Stimulated activated CD8-positive, alpha-beta memory T cell treated with anti-CD3 and anti-CD28 coated beads, Interleukin-15, amount 100 ng/mL, for 24 hours (primary cell): ENCODE measurements around the gene ANGPTL2.

ENCODE experiments used
- DNase-seq: peaks from one replicate; pipeline ENCODE4 v3.0.0-alpha.2; 2020; ENCODE audit warnings: low read depth

Gene ANGPTL2

DNA sequence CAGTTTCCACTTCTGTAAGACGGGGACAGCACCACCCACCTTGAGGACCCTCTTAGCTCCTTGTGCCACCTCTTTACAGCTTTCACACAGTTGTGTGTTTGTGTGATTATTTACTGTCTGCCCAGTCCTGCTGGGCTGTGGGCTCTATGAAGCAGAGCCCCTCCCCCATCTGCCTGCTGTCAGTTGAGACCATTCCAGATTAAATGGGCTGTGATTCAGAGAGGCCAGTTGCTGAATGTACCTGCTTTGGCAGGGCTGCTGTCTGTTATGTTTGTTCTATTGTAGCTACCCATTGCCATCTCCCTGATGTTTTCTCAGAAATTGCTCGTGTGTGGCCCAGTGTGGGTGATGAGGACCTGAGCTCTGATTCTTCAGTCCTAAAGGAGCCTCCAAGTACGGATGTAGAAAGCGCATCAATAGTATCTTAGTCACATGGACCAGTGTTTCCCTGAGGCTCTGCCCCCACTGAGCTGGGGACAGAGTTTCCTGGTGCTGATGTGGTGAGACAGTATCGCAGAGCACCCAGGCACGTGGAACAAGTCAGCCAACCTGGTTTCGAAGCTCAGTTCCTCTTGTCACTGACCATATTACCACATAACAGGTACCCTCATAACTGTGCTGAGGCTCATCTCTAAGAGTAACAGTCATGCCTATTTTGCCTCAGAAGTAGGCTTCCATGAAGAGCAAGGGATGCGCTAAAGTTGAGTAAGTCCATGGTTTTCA is 3.7 kb downstream of the ANGPTL2 start:
- DNase-seq, result no peak

DNA sequence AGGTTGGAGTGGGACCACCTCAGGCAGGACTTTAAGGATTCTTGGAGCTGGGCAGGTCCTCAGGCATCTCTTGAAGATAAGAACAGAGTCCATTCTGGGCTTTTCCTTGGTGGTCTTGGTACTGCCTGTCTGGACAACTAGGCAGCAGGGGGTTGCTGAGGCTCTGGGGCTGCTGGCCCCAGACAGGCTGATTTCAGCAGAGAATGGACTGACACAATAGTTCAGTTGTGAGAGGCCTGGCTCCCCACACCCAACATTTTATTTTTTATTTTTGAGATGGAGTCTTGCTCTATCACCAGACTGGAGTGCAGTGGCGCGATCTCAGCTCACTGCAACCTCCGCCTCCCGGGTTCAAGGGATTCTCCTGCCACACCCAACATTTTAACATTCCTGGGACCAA is 4.6 kb downstream of the ANGPTL2 start:
- DNase-seq, result no peak

DNA sequence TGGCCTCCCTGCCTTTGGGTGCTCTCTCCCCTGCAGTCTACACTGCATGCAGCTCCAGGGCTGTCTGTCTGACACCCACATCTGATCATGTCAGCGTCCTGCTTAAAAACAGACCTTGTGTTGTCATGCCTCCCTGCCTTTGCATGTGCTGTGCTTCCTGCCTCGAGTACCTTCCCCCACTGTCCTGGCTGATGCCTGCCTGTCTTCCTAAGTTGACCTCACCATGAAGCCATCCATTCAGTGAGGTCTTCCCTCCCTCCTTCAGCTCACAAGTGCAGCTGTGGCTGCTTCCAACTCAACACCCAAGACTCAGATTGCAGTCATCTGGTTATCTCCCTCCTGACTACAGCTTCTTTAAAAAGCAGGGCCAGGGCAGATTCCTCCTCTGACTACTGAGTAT is 5.5 kb downstream of the ANGPTL2 start:
- no peak for DNase-seq

DNA sequence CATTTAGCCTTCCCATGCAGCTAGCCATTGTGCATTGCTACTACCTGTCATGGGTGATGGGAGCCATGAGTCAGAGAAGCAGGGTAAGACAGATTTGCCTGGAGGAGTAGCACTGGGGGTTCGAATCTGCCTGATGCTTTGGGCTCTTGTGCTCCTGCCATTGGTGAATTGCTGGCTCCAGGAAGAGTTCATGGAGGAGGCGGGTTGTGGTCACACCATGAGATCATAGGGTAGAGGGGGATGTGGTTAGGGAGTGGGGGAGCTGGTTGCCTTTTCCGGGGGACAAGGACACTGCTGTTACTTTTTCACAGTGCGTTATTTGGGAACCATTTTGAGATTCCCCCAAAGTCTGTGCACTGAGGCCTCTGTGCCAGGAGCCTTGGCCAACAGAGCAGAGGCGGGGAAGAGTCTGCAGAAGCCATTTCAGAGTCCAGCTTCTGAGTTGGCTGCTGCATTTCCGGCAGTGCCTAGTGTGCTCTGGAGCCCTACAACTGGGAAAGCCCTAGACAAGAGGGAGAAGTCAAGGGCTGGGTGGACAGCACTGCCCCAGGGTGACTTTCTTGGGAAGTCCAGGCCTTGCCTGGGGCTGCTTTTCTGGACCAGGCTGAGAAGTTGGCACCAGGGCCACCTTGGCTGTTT is 6.2 kb downstream of the ANGPTL2 start:
- no peak for DNase-seq

DNA sequence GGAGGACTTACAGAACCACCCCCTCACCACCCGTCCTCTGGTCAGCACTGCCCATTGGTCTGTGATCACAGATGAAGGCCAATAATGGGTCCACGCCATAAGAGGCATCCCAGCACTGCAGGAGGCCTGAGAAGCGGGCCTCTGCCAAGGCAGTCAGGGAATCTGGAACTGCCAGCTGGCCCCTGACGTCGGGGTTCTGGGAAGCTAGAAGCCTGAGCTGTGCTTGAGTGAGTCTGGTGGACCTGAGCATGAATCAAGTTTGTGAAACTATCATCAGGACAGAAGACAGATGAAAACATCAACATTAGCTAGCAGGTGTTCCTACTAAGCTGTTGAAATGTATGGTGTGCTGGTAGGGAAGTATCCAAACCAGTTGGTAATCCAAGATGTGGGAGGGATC is 7.8 kb downstream of the ANGPTL2 start:
- DNase-seq, result no peak

DNA sequence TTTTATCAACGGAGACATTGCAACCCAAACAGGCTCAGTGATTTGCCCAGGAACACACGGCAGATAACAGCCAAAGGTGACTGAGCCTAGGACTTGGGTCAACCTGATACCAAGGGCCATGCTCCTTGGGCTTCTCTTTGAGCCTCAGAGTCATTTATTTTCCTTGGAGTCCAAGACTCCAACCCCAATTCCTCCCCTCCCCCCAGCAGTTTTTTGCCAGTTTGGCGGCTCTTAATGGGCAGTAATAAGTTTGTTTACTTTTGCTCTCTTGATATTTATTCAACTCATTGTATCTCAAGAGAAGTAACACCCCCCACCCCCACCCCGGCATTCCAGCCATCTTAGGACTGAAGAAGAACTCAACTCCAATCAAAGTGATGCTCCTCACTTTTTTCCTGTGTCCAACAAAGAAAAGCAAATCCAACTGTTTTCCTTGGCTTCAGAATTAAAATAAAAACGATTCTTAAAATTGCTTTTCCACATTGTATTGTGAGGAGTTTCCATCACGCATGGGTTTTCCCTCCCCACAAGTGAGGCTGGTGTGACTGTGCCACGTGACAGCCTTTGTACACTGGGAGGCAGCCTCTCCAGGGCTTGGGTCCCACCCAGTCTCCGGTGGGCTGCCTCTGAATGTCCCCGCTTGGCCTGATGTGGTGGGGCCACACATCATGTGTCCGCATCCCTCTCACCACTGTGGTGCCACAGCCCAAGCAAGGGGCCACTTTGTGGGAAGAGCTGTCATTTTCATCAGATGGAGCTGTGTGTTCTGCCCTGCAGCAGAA is 9.1 kb downstream of the ANGPTL2 start:
- DNase-seq, result no peak

DNA sequence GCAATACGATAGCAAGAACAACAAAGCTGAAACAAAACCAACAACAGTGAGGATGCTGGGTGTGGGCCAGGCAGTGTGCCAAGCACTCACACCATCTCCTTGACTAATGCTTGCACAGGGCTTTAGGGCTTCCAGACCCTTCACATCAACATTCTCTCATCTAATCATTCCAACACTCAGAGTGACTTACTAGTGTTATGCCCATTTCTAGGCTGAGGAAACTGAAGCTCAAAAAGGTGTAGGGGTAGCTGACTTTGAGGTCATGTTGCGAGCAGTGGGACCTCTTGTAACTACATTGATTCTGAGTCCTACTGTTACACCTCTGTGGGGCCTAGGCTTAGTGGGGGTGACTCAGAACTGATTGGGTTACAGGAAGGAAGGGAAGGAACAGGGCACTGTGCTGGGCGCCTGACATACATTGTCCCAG is 9.7 kb downstream of the ANGPTL2 start:
- no peak for DNase-seq

DNA sequence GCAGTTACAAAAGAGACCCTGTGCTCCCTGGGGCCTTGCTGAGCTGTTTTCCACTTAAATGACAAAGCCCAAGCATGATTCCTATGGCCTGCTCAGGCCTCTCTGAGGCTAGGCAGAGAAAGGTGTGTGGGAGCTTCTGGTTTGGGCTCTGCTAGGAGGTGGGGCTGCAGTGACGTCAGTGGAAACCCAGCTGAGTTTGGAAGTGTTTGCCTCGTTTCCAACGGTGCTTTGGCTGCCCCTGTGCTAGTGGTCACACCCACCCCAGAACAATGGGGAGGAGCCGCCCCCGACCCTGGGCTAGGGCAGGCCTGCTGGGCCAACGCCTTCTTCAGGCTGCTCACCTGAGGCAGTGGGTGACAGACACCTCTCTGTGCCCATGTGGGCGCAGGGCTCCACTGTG is 10.4 kb downstream of the ANGPTL2 start:
- no peak for DNase-seq

DNA sequence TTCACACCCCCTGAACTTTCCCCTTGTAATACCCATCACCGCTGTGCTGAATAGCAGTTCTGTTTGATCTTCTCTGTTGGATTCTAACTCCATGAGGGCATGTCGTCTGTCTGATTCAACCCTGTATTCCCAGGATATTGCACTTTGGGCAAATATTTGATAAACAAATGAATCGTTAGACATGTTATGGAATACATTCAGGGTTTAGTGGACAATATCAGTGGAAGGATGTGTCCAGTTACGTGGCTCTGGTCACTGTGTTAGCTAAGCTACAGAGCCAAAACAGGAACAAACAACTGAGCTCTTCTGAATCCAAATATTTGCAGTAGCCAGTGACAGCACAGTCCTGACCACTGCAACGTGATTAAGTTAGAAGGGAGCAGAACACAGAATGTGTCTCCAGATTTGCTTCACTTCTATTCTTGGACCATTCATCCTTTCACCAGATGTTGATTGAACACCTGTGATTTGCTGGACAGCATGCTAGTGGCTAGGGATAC is 13.2 kb downstream of the ANGPTL2 start:
- DNase-seq, result no peak

DNA sequence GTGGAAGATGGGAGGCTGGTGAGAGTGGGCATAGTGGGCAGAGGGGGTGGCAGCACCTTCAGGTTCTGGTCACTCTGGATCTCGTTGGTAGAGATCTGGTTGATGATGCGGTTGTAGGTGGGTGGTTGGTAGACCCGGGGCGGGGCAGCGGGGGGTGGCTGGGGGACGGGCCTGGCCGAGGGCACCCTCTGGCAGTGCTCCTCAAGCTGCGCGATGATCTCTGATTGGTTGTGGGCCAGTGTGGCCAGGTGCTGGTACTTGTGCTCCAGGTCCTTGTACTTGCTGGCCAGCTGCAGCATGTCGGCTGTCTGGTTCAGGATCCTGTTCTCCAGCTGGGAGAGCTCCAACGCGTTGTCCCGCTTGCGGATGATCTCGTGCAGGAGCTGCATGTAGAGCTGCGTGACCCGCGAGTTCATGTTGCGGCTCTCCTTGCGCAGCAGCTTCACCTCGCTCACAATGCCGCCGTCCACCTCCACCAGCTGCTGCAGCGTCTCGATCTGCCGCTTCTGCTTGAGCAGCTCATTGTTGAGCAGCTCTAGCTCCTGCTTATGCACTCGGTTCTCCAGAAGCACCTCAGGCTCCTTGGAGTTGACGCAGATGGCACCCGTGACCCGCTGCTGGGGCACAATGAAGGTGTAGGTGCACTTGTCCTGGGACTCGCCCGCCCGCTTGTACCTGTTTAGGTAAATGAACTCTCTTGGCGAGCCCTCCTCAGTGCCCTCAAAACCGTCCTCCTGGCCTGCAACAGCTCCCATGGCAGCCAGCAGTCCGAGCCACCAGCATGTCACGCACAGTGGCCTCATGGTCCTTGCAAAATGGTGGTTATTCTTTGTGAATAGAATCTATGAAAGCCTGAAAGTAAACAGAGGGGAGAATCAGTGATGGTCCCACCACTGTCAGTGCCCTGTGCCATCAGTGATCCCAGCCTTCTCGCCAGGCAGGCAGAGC is 14.2 kb downstream of the ANGPTL2 start:
- DNase-seq, result no peak

DNA sequence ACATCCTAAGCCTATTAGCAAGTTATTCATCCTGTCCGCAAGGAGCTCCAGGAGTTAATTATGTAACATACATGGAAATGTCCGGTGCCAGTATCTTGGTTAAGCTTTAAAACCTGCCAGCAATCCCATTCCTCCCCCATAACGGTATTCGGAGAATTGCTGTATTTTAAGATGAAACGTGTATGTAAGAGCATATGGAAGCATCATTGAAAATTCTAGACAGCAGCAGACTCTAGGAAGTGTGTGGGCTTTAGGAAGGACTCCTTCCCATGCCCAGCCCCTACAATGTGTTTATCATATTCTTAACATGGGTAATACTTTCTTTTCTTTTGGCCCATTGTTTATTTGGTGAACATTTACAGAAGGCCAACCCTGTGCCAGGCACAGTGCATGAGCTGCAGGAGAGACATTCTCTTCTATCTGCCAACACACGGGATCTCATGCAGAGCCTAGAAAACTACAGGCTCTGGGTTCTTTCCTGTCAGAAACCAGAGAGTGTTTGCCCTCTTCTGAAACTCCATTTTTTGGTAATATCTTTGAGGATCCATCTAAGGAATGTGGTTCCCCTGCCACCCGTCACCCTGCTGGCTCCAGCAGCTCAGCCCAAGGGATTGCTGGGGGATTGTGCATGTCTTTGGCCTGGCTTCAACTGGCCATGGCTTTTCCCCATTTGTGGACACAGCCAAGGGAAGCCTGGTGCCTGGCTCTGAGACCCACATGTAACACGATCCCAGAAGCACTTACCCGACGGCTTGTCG is 15.1 kb downstream of the ANGPTL2 start:
- no peak for DNase-seq

DNA sequence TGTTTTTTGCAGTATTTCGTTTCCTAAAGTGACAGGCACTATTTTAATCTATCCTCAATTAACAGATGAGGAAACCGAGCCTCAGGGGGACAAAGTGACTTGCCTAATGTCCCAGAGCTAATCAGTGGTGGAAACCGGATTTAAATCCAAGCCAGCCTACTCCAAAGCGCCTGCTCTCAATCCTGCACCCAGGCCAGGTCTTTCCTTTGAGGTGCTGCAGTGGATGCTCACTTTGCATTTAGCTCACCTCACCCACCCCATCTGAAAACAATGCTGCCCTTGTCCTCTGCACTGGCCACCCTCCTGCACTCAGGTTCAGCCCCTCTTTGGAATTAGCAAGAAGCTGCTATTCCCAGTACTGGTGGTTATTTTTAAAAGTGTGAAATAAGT is 16.0 kb downstream of the ANGPTL2 start:
- no peak for DNase-seq

DNA sequence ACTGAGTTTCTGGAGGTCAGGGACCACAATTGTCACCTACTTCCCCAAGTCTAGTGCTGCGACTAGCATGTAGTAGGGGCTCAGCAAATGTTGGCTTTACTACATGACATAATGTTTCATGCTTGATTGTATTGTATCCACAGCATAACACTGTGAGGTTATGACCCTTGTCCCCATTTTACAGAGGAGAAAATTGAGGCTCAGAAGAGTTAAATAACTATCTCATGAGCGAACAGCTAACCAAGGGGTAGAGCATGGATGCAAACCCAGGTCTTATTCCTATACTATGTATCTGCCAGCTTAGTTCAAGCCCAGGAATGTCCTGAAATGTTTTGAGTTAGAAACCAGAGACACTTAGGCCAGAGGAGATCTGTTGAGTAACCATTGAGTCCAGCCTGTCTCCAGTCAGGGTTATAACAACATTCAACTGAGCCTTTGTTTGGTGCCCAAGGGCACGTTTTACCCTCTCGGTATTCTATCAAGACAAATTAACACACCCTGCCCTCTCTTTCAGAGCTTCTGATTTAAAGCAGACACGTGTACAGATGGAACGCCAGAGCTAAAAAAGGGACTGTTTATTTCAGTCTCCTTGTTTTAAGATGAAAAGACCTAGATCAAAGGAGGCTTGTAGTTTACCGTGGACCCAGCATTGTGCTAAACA is 16.5 kb downstream of the ANGPTL2 start:
- DNase-seq, result no peak

DNA sequence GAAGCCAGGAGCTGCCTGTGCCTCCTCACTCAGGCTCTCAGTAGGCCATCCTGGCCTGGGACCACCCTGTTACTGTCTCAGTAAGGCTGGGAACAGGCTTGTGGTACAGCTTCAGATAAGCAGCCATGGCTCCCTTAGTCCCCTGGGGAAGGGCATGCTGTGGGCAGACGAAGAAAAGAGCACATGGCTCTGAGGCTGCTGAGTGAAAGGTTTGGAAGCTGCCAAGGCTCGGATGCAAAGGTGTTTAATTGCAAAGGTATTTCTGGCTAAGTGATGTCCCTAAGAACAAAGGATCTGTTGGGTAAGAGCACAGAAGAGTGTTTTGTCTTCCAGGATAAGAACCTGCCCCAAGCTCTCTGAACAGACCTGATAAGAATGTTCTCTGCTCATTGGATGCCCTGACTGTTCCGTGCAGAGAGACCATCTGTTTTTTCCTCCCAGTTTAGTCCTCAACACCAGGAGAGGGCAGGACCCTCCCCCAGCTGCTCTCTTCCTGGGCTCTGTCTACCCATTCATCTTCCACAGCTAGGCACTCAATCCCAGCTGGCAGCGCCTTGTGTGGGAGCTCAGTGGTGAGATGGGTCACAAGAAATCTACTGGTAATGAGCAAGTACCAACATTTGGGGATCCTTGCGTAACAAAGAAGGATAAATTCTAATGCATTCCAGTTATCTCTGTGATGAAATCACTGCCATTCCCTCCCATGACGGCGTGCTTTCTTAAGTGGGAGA is 17.7 kb downstream of the ANGPTL2 start:
- no peak for DNase-seq

DNA sequence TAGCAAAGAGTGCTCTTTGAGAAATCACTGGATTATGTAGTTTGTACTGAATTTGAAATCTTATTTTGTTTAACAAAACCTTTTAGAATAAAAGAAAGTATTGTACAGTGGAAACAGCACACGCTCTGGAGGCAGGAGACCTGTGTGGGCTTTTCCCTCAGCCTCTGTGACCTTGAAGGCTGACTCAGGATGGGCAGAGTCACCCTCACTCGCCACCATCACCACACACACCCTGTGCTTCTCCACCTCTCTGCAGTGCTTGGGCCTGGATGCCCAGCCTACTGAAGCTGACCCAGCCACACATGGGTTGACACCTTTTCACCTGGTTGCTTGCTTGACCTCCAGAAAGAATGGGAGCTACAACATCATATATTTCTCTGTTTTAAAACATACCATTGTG is 19.6 kb downstream of the ANGPTL2 start:
- DNase-seq, result no peak

DNA sequence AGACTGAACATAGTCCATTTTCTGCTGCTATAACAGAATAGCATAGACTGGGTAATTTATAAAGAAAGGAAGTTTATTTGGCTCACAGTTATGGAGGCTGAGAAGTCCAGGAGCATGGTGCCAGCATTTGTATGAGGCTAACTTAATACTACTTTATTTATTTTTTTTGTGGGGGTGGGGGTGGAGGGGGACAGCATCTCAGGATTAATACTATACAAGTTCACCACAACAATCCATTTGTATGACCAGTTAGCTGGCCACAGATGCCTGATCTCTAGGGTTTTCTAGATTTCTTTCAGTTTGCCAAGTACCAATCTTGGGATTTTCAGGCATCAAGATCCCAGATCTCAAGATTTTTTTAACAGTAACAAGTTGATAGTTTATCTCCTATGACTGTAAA is 20.3 kb downstream of the ANGPTL2 start:
- DNase-seq, result no peak

DNA sequence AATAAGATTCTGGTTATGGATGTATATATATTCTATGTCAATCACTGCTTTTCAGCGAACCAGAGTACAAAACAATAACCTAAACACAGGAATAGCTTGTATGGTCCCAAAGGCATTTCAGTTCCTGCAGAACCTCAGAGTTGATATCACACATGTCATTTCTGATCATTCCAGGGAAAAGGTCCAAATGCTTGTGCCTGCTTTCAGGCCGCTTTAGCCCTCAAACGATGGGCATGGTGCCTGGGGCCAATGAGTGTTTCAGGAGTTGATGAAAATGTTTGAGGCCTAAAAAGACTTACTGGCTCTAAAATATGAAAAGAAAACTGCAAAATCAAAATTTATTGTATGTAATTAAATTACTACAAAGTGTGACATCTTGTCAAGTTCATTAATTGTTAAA is 22.8 kb downstream of the ANGPTL2 start:
- DNase-seq, result no peak

DNA sequence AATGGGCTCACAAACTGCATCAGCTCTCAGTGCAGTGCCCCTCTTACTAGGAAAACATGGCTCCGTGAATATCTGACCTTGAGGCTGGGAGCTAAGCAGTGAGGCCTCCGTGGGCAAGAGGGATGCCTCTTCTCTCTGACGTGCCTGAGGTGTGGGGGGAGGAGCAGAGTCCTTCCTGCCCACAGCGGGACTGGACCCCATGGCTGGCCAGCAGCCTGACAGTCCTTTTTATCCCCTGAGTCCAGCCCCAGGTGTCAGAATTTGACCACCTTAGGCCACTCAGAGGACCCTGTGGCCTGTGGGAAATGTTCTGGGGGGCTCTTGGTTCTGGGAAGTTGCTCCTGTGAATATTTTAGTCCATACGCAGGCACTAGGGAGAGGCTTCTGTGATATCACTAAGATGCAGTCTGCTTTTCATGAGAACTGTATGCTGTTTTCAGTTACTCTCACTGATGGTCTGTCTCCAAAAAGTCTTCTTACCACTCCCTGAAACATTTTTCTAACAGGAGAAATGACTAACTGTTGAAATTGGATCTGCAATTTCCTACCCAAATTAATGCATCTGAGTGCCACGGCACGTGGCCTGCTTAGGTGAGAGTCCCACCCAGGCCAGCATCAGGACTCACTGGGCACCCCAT is 23.4 kb downstream of the ANGPTL2 start:
- DNase-seq, result no peak

DNA sequence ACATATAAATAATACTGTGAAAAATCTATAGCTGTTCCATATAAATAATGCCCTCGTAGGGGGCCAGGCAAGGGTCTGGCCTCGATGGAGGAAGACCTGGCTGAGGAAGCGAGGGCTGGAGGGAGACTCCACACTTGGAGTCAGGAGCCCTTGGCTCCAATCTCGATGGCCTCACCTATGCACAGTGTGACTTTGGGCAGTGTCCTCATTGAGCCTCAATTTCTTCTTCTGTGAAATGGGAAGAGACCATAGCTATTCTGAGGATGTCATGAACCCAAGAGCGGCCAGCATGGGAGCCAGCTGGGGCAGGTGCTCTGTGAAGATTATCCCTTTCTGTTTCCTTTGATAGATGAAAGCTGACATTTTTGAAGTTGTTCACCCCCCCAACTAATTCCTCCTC is 24.8 kb downstream of the ANGPTL2 start:
- DNase-seq, result no peak
